GM23338 (cell line): Measurements from ENCODE around the gene NDFIP1.

Source experiments
- CREB1 ChIP-seq: fragments of 250-450 bp; sonication (Bioruptor Pico); IDR thresholded peaks from 2 replicates; pipeline ENCODE4 v1.5.0; 2020; ENCODE audit warnings: low read depth, mild to moderate bottlenecking, moderate library complexity
- EZH2 ChIP-seq: fragments of 200-600 bp; sonication (generic); IDR thresholded peaks from one replicate; pipeline ENCODE4 v1.8.0; 2017; ENCODE audit warnings: antibody characterized with exemption, mild to moderate bottlenecking, low read depth; ENCODE audit not compliant: unreplicated experiment
- EZH2phosphoT487 ChIP-seq: fragments of 200-600 bp; sonication (generic); IDR thresholded peaks from one replicate; pipeline ENCODE4 v1.8.1; 2018; ENCODE audit warnings: antibody characterized with exemption; ENCODE audit not compliant: unreplicated experiment
- JUNB ChIP-seq: IDR thresholded peaks from one replicate; pipeline ENCODE4 v1.6.1; 2016; ENCODE audit warnings: antibody characterized with exemption; ENCODE audit not compliant: unreplicated experiment
- POLR2AphosphoS5 ChIP-seq: IDR thresholded peaks from 2 replicates; pipeline ENCODE4 v1.6.1; 2016; ENCODE audit warnings: antibody characterized with exemption, low read depth
- STAT1 ChIP-seq: IDR thresholded peaks from one replicate; pipeline ENCODE4 v1.6.1; 2016; ENCODE audit warnings: antibody characterized with exemption; ENCODE audit not compliant: unreplicated experiment
- TF ChIP-seq, protein P1 (sequence below), 2 experiments: fragments of 200-600 bp in 1 of 2; sonication (generic) in 1 of 2; conservative IDR thresholded peaks; 2 replicates each; pipeline versions ENCODE4 v1.5.1 to v1.6.1; 2016 to 2017; ENCODE audit warnings: antibody characterized with exemption in 2 of 2, low read depth in 2 of 2, mild to moderate bottlenecking in 2 of 2, moderate library complexity in 1 of 2
- TF ChIP-seq, protein P2 (sequence below): IDR thresholded peaks from 2 replicates; pipeline ENCODE4 v1.6.1; 2016; ENCODE audit warnings: antibody characterized with exemption
- TF ChIP-seq, protein P3 (sequence below): IDR thresholded peaks from one replicate; pipeline ENCODE4 v1.6.1; 2018; ENCODE audit warnings: antibody characterized with exemption; ENCODE audit not compliant: unreplicated experiment

DNA sequence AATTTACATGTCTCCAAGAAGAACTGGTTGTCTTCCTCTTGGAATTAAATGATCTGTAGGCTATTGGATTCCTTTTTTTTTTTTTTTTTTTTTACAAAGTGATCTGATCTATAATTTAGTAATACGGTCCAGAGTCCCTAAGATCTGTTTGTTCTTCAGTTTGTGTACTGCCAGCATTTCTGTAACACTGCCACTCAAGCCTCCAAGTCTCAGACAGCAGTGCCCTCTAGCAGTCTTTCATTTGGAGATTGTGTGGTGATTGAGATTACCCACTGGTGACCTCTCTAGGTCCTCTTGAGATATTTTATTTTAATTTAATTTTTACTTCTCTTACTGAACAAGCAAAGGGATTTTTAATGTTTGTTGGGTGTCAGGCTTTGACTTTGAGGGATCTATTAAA is 40.8 kb downstream of the NDFIP1 start:
- TF ChIP-seq, protein P1, sequence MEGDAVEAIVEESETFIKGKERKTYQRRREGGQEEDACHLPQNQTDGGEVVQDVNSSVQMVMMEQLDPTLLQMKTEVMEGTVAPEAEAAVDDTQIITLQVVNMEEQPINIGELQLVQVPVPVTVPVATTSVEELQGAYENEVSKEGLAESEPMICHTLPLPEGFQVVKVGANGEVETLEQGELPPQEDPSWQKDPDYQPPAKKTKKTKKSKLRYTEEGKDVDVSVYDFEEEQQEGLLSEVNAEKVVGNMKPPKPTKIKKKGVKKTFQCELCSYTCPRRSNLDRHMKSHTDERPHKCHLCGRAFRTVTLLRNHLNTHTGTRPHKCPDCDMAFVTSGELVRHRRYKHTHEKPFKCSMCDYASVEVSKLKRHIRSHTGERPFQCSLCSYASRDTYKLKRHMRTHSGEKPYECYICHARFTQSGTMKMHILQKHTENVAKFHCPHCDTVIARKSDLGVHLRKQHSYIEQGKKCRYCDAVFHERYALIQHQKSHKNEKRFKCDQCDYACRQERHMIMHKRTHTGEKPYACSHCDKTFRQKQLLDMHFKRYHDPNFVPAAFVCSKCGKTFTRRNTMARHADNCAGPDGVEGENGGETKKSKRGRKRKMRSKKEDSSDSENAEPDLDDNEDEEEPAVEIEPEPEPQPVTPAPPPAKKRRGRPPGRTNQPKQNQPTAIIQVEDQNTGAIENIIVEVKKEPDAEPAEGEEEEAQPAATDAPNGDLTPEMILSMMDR (conservative IDR thresholded peaks at IDR 0.05; ENCODE audit: low read depth in 2 of 2), result peak in 1 of 2 experiments; percentile 28; a peak in 1 of 4 replicates
- TF ChIP-seq POLR2AphosphoS5, result no peak
- TF ChIP-seq EZH2phosphoT487, result no peak
- no peak for TF ChIP-seq EZH2
- no peak for TF ChIP-seq JUNB
- TF ChIP-seq STAT1, result no peak
- TF ChIP-seq, protein P2, sequence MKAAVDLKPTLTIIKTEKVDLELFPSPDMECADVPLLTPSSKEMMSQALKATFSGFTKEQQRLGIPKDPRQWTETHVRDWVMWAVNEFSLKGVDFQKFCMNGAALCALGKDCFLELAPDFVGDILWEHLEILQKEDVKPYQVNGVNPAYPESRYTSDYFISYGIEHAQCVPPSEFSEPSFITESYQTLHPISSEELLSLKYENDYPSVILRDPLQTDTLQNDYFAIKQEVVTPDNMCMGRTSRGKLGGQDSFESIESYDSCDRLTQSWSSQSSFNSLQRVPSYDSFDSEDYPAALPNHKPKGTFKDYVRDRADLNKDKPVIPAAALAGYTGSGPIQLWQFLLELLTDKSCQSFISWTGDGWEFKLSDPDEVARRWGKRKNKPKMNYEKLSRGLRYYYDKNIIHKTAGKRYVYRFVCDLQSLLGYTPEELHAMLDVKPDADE, result no peak
- TF ChIP-seq, protein P3, sequence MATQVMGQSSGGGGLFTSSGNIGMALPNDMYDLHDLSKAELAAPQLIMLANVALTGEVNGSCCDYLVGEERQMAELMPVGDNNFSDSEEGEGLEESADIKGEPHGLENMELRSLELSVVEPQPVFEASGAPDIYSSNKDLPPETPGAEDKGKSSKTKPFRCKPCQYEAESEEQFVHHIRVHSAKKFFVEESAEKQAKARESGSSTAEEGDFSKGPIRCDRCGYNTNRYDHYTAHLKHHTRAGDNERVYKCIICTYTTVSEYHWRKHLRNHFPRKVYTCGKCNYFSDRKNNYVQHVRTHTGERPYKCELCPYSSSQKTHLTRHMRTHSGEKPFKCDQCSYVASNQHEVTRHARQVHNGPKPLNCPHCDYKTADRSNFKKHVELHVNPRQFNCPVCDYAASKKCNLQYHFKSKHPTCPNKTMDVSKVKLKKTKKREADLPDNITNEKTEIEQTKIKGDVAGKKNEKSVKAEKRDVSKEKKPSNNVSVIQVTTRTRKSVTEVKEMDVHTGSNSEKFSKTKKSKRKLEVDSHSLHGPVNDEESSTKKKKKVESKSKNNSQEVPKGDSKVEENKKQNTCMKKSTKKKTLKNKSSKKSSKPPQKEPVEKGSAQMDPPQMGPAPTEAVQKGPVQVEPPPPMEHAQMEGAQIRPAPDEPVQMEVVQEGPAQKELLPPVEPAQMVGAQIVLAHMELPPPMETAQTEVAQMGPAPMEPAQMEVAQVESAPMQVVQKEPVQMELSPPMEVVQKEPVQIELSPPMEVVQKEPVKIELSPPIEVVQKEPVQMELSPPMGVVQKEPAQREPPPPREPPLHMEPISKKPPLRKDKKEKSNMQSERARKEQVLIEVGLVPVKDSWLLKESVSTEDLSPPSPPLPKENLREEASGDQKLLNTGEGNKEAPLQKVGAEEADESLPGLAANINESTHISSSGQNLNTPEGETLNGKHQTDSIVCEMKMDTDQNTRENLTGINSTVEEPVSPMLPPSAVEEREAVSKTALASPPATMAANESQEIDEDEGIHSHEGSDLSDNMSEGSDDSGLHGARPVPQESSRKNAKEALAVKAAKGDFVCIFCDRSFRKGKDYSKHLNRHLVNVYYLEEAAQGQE, result no peak
- no peak for TF ChIP-seq CREB1 (CRISPR knock-in tag)
